ENCODE data around the gene HES7.

HES7 gene

GRCh38 chr17:8145811-8146210 lies 21.9 kb upstream of the HES7 start:
- no peak for ATAC-seq
- TF ChIP-seq ARNTL (CRISPR knock-in tag; IDR thresholded peaks at IDR 0.05; ENCODE audit: borderline replicate concordance, low read depth) = no peak
- TF ChIP-seq PPARA (CRISPR knock-in tag; IDR thresholded peaks at IDR 0.05; ENCODE audit: borderline replicate concordance) = no peak
- TF ChIP-seq ZFP30 (CRISPR knock-in tag; IDR thresholded peaks at IDR 0.05) = no peak
- TF ChIP-seq ZNF8 (CRISPR knock-in tag; IDR thresholded peaks at IDR 0.05) = no peak
- TF ChIP-seq ZFP3 (CRISPR knock-in tag; IDR thresholded peaks at IDR 0.05) = no peak
- no peak for TF ChIP-seq POU6F1 (CRISPR knock-in tag; IDR thresholded peaks at IDR 0.05; ENCODE audit: borderline replicate concordance, low read depth)
- TF ChIP-seq GLIS3 (CRISPR knock-in tag; IDR thresholded peaks at IDR 0.05) = no peak

GRCh38 chr17:8144401-8145231 lies 20.7 kb upstream of the HES7 start:
- no peak; the same call in 2 of the 3 replicates for ATAC-seq
- TF ChIP-seq CSDC2 (CRISPR knock-in tag; IDR thresholded peaks at IDR 0.05) = no peak
- no peak for TF ChIP-seq ARNTL (CRISPR knock-in tag; IDR thresholded peaks at IDR 0.05; ENCODE audit: borderline replicate concordance, low read depth)
- TF ChIP-seq SNAI2 (CRISPR knock-in tag; IDR thresholded peaks at IDR 0.05) = no peak
- TF ChIP-seq OSR1 (CRISPR knock-in tag; IDR thresholded peaks at IDR 0.05) = no peak
- no peak for TF ChIP-seq ZNF565 (CRISPR knock-in tag; conservative IDR thresholded peaks at IDR 0.05; ENCODE audit: low read depth)
- TF ChIP-seq ZNF70 (CRISPR knock-in tag; IDR thresholded peaks at IDR 0.05) = no peak
- TF ChIP-seq GLIS3 (CRISPR knock-in tag; IDR thresholded peaks at IDR 0.05) = no peak
- no peak for TF ChIP-seq ZNF8 (CRISPR knock-in tag; IDR thresholded peaks at IDR 0.05)
- TF ChIP-seq BACH2 (CRISPR knock-in tag; IDR thresholded peaks at IDR 0.05; ENCODE audit: borderline replicate concordance) = no peak
- TF ChIP-seq TSHZ2 (CRISPR knock-in tag; IDR thresholded peaks at IDR 0.05) = no peak
- no peak for TF ChIP-seq ESRRG (CRISPR knock-in tag; IDR thresholded peaks at IDR 0.05)
- TF ChIP-seq ZFP3 (CRISPR knock-in tag; IDR thresholded peaks at IDR 0.05) = no peak
- no peak for TF ChIP-seq ZFP30 (CRISPR knock-in tag; IDR thresholded peaks at IDR 0.05)
- no peak for TF ChIP-seq PATZ1 (CRISPR knock-in tag; IDR thresholded peaks at IDR 0.05; ENCODE audit: borderline replicate concordance)
- no peak for TF ChIP-seq CSRNP3 (CRISPR knock-in tag; IDR thresholded peaks at IDR 0.05)

GRCh38 chr17:8143581-8144400 lies 19.9 kb upstream of the HES7 start:
- no peak for ATAC-seq
- TF ChIP-seq ISL1 (CRISPR knock-in tag; IDR thresholded peaks at IDR 0.05) = no peak
- no peak for TF ChIP-seq GLIS3 (CRISPR knock-in tag; IDR thresholded peaks at IDR 0.05)
- TF ChIP-seq TCF4 (CRISPR knock-in tag; IDR thresholded peaks at IDR 0.05; ENCODE audit: borderline replicate concordance) = no peak
- no peak for TF ChIP-seq ZFP30 (CRISPR knock-in tag; IDR thresholded peaks at IDR 0.05)
- TF ChIP-seq ZNF565 (CRISPR knock-in tag; conservative IDR thresholded peaks at IDR 0.05; ENCODE audit: low read depth) = no peak
- TF ChIP-seq RARB (CRISPR knock-in tag; IDR thresholded peaks at IDR 0.05) = no peak
- TF ChIP-seq TOX (CRISPR knock-in tag; IDR thresholded peaks at IDR 0.05; ENCODE audit: borderline replicate concordance) = no peak
- no peak for TF ChIP-seq ZC3H10 (CRISPR knock-in tag; IDR thresholded peaks at IDR 0.05)
- no peak for TF ChIP-seq ZNF70 (CRISPR knock-in tag; IDR thresholded peaks at IDR 0.05)
- no peak for TF ChIP-seq POU6F1 (CRISPR knock-in tag; IDR thresholded peaks at IDR 0.05; ENCODE audit: borderline replicate concordance, low read depth)
- TF ChIP-seq OSR1 (CRISPR knock-in tag; IDR thresholded peaks at IDR 0.05) = no peak
- no peak for TF ChIP-seq CSDC2 (CRISPR knock-in tag; IDR thresholded peaks at IDR 0.05)
- TF ChIP-seq ESRRG (CRISPR knock-in tag; IDR thresholded peaks at IDR 0.05) = no peak
- no peak for TF ChIP-seq ZFP3 (CRISPR knock-in tag; IDR thresholded peaks at IDR 0.05)
- no peak for TF ChIP-seq ARNTL (CRISPR knock-in tag; IDR thresholded peaks at IDR 0.05; ENCODE audit: borderline replicate concordance, low read depth)
